Aorta (tissue), 5 donors: Measurements from ENCODE around the gene ADPRS. TPM values are rescaled to one million over a fixed set of nuclear protein-coding genes. Genes with fewer than 3 reads are reported as not detected.

ENCODE experiments used
- ATAC-seq: fragments of 200-7000 bp; cut with Tn5 transposase; one replicate; pipeline ENCODE4 v1.9.1; 2022; ENCODE audit warnings: moderate library complexity; ENCODE audit not compliant: low FRiP score
- DNase-seq, 2 donors: peaks; one replicate each; pipeline ENCODE4 v3.0.0-alpha.2; 2020
- H3K27ac ChIP-seq, 2 donors: one replicate each; pipeline ENCODE4 v1.5.1; 2013; ENCODE audit warnings: low read length in 2 of 2, mild to moderate bottlenecking in 2 of 2, moderate library complexity in 2 of 2, control low read depth in 1 of 2, inconsistent platforms in 1 of 2, low read depth in 1 of 2
- H3K27me3 ChIP-seq, 2 donors: one replicate each; pipeline ENCODE4 v1.6.1; 2013; ENCODE audit warnings: control low read depth in 1 of 2, low read length in 1 of 2, mild to moderate bottlenecking in 1 of 2, moderate library complexity in 1 of 2; ENCODE audit not compliant: insufficient read depth in 2 of 2, control insufficient read depth in 1 of 2
- H3K36me3 ChIP-seq, 2 donors: one replicate each; pipeline ENCODE4 v1.6.1; 2013; ENCODE audit warnings: control low read depth in 1 of 2, low read length in 1 of 2, mild to moderate bottlenecking in 1 of 2; ENCODE audit not compliant: insufficient read depth in 2 of 2, control insufficient read depth in 1 of 2
- H3K4me1 ChIP-seq, 2 donors: one replicate each; pipeline ENCODE4 v1.6.1; 2013; ENCODE audit warnings: low read length in 2 of 2, control low read depth in 1 of 2, mild to moderate bottlenecking in 1 of 2, moderate library complexity in 1 of 2; ENCODE audit not compliant: insufficient read depth in 2 of 2, control insufficient read depth in 1 of 2
- H3K4me3 ChIP-seq, 2 donors: one replicate each; pipeline ENCODE4 v1.5.1; 2013; ENCODE audit warnings: low read length in 2 of 2, control low read depth in 1 of 2, mild to moderate bottlenecking in 1 of 2
- H3K9me3 ChIP-seq: one replicate; pipeline ENCODE4 v1.6.1; 2013; ENCODE audit warnings: mild to moderate bottlenecking, low read length; ENCODE audit not compliant: control insufficient read depth
- WGBS, 2 donors: extraction: QIAGEN DNeasy Blood & Tissue Kit; methylation state at CpG; one replicate each; pipeline ENCODE4 v1.1.7; 2013; 5-methylcytosine and 5-hydroxymethylcytosine counted together
- intact Hi-C, 2 donors: fragments of 100-400 bp; cut with DNase I; formaldehyde crosslinking; loops; one replicate each; pipeline versions ENCODE4 v1.14.2 to v1.15.0; 2022
- polyA plus RNA-seq, 2 donors: library from polyadenylated mRNA; stranded (reverse); fragments of 200-250 nt; gene quantifications; one replicate each; pipeline ENCODE4 v1.2.3, GENCODE V29; 2013
- total RNA-seq, 2 donors: library from RNA; stranded (reverse); fragmentation: NEBNext Ultra II Directional; extraction: Animal tissue kit (Norgen Biotek cat#: 25700); gene quantifications; one replicate each; pipeline ENCODE4 v1.2.1, GENCODE V29; 2021
- donor health status: healthy with polysubstance abuse.
- donor health status: Bipolar disorder and iron deficiency.
- donor health status: DM: no; HTN: no; CAD: no.
- donor health status: DM: no; HTN: no; CAD: no.
- donor health status: DM: yes; HTN: yes; CAD: no.

The ADPRS gene
- total and polyA plus RNA-seq, 4 donors = 12.9 to 21.2 (median 18.1) TPM

DNA sequence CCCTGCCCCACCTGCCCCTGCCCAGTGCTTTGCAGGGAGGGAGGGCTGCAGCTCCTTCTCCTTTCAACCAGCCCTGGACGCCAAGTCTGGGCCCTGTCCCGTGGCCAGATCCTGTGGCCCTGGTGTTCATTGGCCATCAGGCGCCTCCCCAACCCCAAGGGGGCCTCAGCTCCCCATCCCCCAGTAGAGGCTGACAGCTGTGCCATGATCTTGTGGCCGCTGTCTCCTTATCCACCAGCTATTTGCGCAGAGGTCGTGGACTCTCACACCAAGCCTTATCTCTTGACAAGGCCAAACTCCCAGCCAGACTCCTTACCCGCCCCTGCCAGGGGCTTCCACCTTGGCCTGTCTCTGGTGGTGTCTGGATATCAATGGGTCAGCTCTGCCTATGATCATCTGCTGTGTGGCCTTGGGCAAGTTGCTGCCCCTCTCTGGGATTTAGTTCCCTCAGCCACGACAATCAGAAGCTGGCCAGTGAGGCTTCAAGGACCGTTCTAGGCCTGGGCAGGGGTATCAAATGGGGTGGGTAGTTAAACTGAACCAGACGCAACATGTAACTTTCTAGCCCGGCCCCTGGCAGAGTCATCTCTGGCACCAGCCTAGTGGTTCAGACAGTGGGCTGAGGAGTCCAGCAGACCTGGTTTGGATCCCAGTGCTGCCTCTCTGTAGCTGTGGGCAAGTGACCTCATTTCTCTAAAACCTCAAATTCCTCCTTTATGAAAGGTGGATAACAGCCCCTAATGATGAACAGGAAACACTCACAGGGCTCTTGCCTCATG lies 39.6 kb downstream of the ADPRS start:
- DNase-seq (no peak), ATAC-seq (no peak)
- Histone ChIP-seq H3K27me3 (no peaks in the 10 kb centered on the region), H3K36me3 (no peaks in the 10 kb centered on the region), H3K4me1 (no peaks in the 10 kb centered on the region), H3K4me3 (no peak overlapping the region), H3K9me3 (no peaks in the 10 kb centered on the region), H3K27ac (no peak overlapping the region)
- 91 to 95% methylated on average over 11 of the region's 11 CpGs for WGBS, 2 donors
- intact Hi-C loops = no loop called here

DNA sequence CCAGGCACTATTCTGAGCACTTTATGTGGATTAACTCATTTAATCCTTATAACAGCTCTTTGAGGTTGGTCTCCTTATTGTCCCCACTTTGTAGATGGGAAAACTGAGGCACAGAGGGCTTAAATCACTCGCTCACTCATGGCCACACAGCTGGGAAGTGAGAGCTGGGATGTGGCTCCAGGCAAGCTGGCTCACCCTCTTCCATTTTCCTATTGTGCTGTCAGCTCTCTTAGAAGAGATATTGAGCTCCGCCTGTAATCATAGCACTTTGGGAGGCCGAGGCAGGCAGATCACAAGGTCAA lies 40.2 kb downstream of the ADPRS start:
- Histone ChIP-seq H3K4me3 (no peak overlapping the region), H3K27me3 (no peaks in the 10 kb centered on the region), H3K4me1 (no peaks in the 10 kb centered on the region), H3K9me3 (no peaks in the 10 kb centered on the region), H3K27ac (no peak overlapping the region), H3K36me3 (no peaks in the 10 kb centered on the region)
- DNase-seq (no peak), ATAC-seq (no peak)
- intact Hi-C loops = no loop called here
- WGBS, 2 donors = 97 to 98% methylated on average over 3 of the region's 3 CpGs

DNA sequence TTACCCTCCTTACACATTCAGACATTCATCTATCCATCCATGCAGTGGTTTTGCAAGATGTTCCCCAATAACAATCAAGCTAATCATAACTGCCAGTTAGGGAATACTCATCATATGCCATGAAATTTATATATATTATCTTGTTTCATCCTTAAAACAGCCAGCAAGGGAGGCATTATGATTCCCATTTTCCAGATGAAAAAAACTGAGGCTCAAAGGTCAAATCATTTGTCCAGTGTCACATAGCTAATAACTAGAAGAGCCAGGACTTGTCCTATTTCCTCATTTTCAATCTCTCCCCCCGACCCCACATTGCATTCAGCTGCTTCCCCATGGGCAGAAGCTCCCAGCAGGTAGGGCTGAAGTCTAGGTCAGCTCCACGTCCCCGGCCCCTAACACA lies 43.3 kb downstream of the ADPRS start:
- H3K4me3 ChIP-seq = no peak overlapping the region
- no peaks in the 10 kb centered on the region for H3K27me3 ChIP-seq
- DNase-seq (no peak), ATAC-seq (no peak)
- no peaks in the 10 kb centered on the region for H3K36me3 ChIP-seq
- H3K9me3 ChIP-seq = no peaks in the 10 kb centered on the region
- WGBS, 2 donors = 84 to 89% methylated on average over 3 of the region's 3 CpGs
- no peak overlapping the region for H3K27ac ChIP-seq
- peaks cover 0 to 1% of the 10 kb centered on the region in 2 donors for H3K4me1 ChIP-seq
- intact Hi-C loops = no loop called here

DNA sequence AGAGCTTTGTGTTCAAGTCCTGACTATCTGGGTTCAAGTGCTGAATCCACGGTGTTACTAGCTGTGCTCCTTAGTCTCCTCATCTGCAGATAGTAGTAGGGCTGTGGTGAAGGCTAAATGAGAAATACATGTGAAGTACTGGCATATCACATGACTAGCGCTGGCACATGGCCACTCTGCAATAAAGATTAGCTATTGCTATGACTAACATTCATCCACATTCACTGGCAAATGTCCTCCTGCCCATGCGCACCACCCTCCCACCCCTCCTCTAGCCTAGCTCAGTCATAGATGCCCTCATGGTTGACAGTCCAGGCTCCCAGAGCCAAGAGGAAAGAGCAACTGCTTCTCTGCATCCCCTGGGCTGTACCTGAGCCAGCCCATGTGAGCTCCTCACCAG lies 44.8 kb downstream of the ADPRS start:
- DNase-seq (peak; percentile 86 to 94), ATAC-seq (peak; percentile 45)
- whole genome bisulfite sequencing, 2 donors = 65 to 71% methylated on average over 3 of the region's 3 CpGs
- Histone ChIP-seq H3K27me3 (no peaks in the 10 kb centered on the region), H3K36me3 (peaks cover 0 to 2% of the 10 kb centered on the region in 2 donors), H3K4me3 (no peak overlapping the region), H3K27ac (no peak overlapping the region), H3K9me3 (no peaks in the 10 kb centered on the region), H3K4me1 (peaks cover 0 to 1% of the 10 kb centered on the region in 2 donors)
- intact Hi-C loops = no loop called here

DNA sequence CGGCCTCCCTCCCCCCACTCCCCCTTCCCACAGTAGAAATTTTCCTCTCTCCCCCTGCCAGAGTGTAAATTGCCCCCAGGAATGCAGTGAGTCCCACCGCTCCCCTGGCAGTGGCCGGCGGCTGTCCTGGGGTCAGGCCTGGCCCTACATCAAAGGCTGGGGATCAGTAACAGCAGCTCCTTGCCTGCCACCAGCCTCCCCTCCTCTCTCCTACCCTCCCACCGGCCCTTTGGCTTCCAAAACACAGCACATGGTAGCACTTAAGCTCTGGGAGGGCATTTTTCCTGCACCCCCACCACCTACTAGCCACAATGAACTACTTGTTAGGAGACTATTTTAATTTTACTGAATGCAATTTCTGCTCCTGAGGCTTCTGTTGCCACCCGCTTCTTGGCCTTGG lies 45.3 kb downstream of the ADPRS start:
- ATAC-seq = no peak
- no peak for DNase-seq
- intact Hi-C loops = loop anchor here (1.0 to 2.0 kb wide), 2 partner anchors 35 kb away; no protein-coding TSS in a partner anchor
- peak overlapping the region in 1 of 2 donors; percentile 3 for H3K27ac ChIP-seq
- no peaks in the 10 kb centered on the region for H3K9me3 ChIP-seq
- peaks cover 0 to 2% of the 10 kb centered on the region in 2 donors for H3K36me3 ChIP-seq
- H3K27me3 ChIP-seq = no peaks in the 10 kb centered on the region
- H3K4me1 ChIP-seq = peaks cover 0 to 1% of the 10 kb centered on the region in 2 donors
- no peak overlapping the region for H3K4me3 ChIP-seq
- WGBS, 2 donors = 76 to 77% methylated on average over 6 of the region's 6 CpGs

DNA sequence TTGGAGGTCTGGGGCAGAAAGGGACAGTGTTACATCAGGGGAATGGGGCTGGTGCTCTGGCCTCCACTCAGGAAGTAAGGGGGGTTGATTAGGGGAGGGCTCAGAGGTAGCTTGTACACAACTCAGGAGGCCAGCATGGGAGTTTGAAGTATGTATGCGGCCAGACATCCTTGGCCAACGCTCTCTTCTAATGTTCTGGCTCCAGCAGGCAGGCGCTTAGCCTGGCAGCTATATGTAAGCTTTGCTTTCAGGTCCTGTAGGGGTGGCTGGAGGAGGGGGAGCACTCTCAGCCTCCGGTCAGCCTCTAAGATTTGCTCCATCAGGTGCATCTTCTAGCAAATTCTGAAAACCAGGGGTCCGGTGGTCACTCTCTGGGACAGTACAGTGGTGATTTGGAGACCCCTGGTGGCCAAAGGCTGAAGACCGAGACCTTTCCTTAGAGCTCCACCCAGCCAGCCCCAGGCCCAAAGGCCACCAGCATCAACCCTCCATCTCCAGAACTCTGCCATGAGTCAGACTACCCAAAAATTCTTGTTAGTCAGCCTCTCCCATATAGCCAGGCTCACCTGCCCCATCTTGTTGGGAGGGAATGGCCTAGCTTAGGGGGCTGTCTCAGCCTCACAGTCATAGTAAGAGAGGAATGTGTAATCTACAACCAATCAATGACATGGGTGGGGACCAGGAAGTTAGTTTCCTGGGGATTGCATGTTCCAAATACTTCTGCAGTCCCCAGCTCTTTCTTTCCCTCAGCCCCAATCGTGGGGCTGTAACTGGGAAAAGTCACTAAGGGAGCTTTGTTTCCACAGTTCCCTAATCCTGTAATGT lies 46.0 kb downstream of the ADPRS start:
- WGBS, 2 donors = 50 to 57% methylated on average over 7 of the region's 7 CpGs
- no peaks in the 10 kb centered on the region for H3K27me3 ChIP-seq
- ATAC-seq (peak; percentile 84), DNase-seq (peak; percentile 72 to 85)
- peak overlapping the region; percentile 84 to 99 for H3K27ac ChIP-seq
- intact Hi-C loops = loop anchor here (1.0 to 2.0 kb wide), 2 partner anchors 35 to 36 kb away; no protein-coding TSS in a partner anchor
- H3K4me3 ChIP-seq = no peak overlapping the region
- peaks cover 0 to 1% of the 10 kb centered on the region in 2 donors for H3K4me1 ChIP-seq
- no peaks in the 10 kb centered on the region for H3K9me3 ChIP-seq
- peaks cover 0 to 2% of the 10 kb centered on the region in 2 donors for H3K36me3 ChIP-seq

DNA sequence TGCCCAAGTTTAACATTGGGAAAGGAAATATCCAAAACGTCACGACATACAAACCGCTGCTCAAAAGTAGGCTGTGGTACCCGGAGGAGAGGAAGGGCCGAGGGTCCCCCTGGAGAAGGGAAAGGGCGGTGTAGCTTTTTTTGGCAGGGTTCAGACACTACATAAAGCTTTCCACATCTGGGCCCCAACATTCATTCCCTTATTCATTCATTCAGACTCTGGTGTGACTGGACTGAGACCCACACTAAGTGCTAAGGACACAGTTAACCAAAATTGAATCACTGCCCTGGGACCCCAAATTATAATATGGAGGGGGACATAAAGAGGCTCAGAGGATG lies 46.6 kb downstream of the ADPRS start:
- peak overlapping the region; percentile 84 to 99 for H3K27ac ChIP-seq
- H3K9me3 ChIP-seq = no peaks in the 10 kb centered on the region
- intact Hi-C loops = loop anchor here in 1 of 2 donors (2.0 kb wide), 1 partner anchor 36 kb away; no protein-coding TSS in a partner anchor
- no peak for ATAC-seq
- peaks cover 0 to 6% of the 10 kb centered on the region in 2 donors for H3K36me3 ChIP-seq
- WGBS, 2 donors = 49 to 52% methylated on average over 6 of the region's 6 CpGs
- no peak overlapping the region for H3K4me3 ChIP-seq
- H3K4me1 ChIP-seq = peaks cover 0 to 1% of the 10 kb centered on the region in 2 donors
- no peak for DNase-seq
- no peaks in the 10 kb centered on the region for H3K27me3 ChIP-seq

DNA sequence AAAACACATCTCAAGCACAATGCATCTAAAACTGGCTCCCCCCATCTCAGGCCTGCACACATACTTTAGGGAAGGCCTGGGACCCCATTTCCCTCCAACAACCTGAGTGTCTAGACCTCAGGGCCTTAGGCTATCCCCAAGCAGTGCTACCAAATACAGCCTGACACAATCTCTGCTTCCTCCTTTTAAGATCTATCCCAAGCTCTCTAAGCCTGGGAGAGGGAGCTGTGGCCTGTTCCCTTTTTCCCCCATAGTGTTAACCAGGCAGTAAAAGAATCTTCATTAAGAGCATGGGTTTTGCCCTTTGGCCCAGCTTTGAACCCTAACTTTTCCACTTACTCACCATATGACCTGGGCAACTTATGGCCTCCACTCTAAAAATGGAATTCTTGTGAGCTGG lies 47.1 kb downstream of the ADPRS start:
- H3K27me3 ChIP-seq = no peaks in the 10 kb centered on the region
- peak overlapping the region; percentile 84 to 99 for H3K27ac ChIP-seq
- no peak overlapping the region for H3K4me3 ChIP-seq
- H3K9me3 ChIP-seq = no peaks in the 10 kb centered on the region
- H3K4me1 ChIP-seq = peaks cover 0 to 1% of the 10 kb centered on the region in 2 donors
- intact Hi-C loops = loop anchor here (1.0 to 2.0 kb wide), 2 partner anchors 20 to 37 kb away; no protein-coding TSS in a partner anchor
- no peak for DNase-seq
- ATAC-seq = no peak
- peaks cover 0 to 6% of the 10 kb centered on the region in 2 donors for H3K36me3 ChIP-seq
